HL-60 (cell line): Measurements from ENCODE around the gene PLA2G4B.

ENCODE experiments used
- DNase-seq, 2 experiments: peaks; one replicate each; pipeline ENCODE4 v3.0.0-alpha.2; 2010 to 2020; ENCODE audit warnings: low read depth in 1 of 2, low spot score in 1 of 2
- H3K27ac ChIP-seq: fragments of 250-450 bp; sonication (Bioruptor Pico); replicated peaks from 2 replicates; pipeline ENCODE4 v1.5.1; 2020; ENCODE audit warnings: mild to moderate bottlenecking, moderate library complexity
- H3K27me3 ChIP-seq: fragments of 250-450 bp; sonication (Bioruptor Pico); 2 replicates; pipeline ENCODE4 v1.5.1; 2021; ENCODE audit warnings: mild to moderate bottlenecking, moderate library complexity; ENCODE audit not compliant: insufficient read depth, poor library complexity, severe bottlenecking
- H3K4me3 ChIP-seq: replicated peaks from 2 replicates; pipeline ENCODE4 v1.5.1; 2011; ENCODE audit warnings: mild to moderate bottlenecking, control low read depth, low read length; ENCODE audit not compliant: insufficient read depth
- GABPA ChIP-seq: IDR thresholded peaks from 2 replicates; pipeline ENCODE4 v1.6.1; 2012; ENCODE audit warnings: low read depth
- POLR2AphosphoS5 ChIP-seq: IDR thresholded peaks from 2 replicates; pipeline ENCODE4 v1.6.1; 2012; ENCODE audit warnings: low read depth
- REST ChIP-seq: IDR thresholded peaks from 2 replicates; pipeline ENCODE4 v1.6.1; 2012; ENCODE audit warnings: low read depth; ENCODE audit not compliant: insufficient replicate concordance
- SPI1 ChIP-seq: IDR thresholded peaks from 2 replicates; pipeline ENCODE4 v1.6.1; 2012; ENCODE audit warnings: low read depth, mild to moderate bottlenecking, borderline replicate concordance
- TF ChIP-seq, protein P1 (sequence below): IDR thresholded peaks from one replicate; pipeline ENCODE4 v1.5.1; 2011; ENCODE audit warnings: low read length, control low read depth, inconsistent platforms; ENCODE audit not compliant: insufficient read depth

PLA2G4B gene

DNA sequence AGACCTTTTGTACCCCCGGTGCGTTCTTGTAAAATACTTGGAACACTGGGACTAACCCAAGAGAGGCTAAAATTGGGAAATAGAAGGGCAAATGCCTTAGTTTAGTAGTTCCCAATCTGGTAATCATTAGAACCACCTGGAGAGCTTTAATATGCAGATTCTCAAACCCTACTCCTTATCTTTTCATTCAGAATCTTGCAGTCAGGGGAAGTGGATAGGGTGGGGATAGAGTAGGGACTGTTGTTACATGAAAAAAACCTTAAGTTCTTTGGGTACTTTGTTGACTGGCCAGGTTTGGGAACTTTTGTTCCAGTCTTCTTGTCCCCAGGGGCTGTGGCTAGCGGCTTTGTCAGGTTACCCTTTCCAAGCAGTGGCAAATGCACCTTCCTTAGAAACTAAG is 48.5 kb upstream of the PLA2G4B start:
- Histone ChIP-seq H3K27me3 (no peaks in the 10 kb centered on the region), H3K27ac (no peak overlapping the region), H3K4me3 (no peak overlapping the region)
- TF ChIP-seq, protein P1, sequence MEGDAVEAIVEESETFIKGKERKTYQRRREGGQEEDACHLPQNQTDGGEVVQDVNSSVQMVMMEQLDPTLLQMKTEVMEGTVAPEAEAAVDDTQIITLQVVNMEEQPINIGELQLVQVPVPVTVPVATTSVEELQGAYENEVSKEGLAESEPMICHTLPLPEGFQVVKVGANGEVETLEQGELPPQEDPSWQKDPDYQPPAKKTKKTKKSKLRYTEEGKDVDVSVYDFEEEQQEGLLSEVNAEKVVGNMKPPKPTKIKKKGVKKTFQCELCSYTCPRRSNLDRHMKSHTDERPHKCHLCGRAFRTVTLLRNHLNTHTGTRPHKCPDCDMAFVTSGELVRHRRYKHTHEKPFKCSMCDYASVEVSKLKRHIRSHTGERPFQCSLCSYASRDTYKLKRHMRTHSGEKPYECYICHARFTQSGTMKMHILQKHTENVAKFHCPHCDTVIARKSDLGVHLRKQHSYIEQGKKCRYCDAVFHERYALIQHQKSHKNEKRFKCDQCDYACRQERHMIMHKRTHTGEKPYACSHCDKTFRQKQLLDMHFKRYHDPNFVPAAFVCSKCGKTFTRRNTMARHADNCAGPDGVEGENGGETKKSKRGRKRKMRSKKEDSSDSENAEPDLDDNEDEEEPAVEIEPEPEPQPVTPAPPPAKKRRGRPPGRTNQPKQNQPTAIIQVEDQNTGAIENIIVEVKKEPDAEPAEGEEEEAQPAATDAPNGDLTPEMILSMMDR, result no peak
- TF ChIP-seq SPI1 (no peak), POLR2AphosphoS5 (no peak), GABPA (no peak), REST (no peak)
- DNase-seq, result no peak

- Histone ChIP-seq H3K4me3 (no peak overlapping the region), H3K27me3 (no peaks in the 10 kb centered on the region), H3K27ac (no peak overlapping the region)
- no peak for DNase-seq
- TF ChIP-seq SPI1, result no peak
- no peak for TF ChIP-seq REST
- TF ChIP-seq, protein P1, result no peak
- TF ChIP-seq GABPA, result no peak
- TF ChIP-seq POLR2AphosphoS5, result no peak
Observed at GRCh38 chr15:41790756-41791546, 47.7 kb upstream of the PLA2G4B start.

GRCh38 chr15:41791547-41791937 is 47.1 kb upstream of the PLA2G4B start:
- DNase-seq, result no peak
- no peak overlapping the region for H3K4me3 ChIP-seq
- no peaks in the 10 kb centered on the region for H3K27me3 ChIP-seq
- TF ChIP-seq SPI1, result no peak
- no peak for TF ChIP-seq REST
- TF ChIP-seq, protein P1, result no peak
- TF ChIP-seq GABPA, result no peak
- H3K27ac ChIP-seq, result no peak overlapping the region
